Panc1 (cell line): ENCODE data around the gene RAPSN. TPM values are rescaled to one million over a fixed set of nuclear protein-coding genes. Genes with fewer than 3 reads are reported as not detected.
A peak's percentile ranks its signal among the peaks of the same experiment; 100 is the strongest.

Experiments used
- ATAC-seq: fragments of 200-7000 bp; cut with Tn5 transposase; 2 replicates; pipeline ENCODE4 v1.9.1; 2020; ENCODE audit warnings: mild to moderate bottlenecking, moderate library complexity
- BruUV-seq: library from RNA; stranded (reverse); fragments of 400-500 nt; replicated peaks from 2 replicates; lab custom pipeline; 2021; lab: Mats Ljungman, UMichigan
- CTCF ChIA-PET: fragments of 300-600 bp; sonication (Branson Sonifier 250); formaldehyde crosslinking; loops from one replicate; lab custom pipeline; 2022; ENCODE audit warnings: antibody characterized with exemption; lab: Charles Lee
- POLR2A ChIA-PET: fragments of 300-600 bp; sonication (Branson Sonifier 250); formaldehyde crosslinking; loops from one replicate; lab custom pipeline; 2022; ENCODE audit warnings: antibody characterized with exemption; lab: Charles Lee
- DNase-seq: peaks from one replicate; pipeline ENCODE4 v3.0.0-alpha.2; 2010; ENCODE audit warnings: low read depth, low spot score
- H3K27ac ChIP-seq: 2 replicates; pipeline ENCODE4 v1.5.1; 2011; ENCODE audit warnings: mild to moderate bottlenecking, low read length, inconsistent platforms
- H3K27me3 ChIP-seq: fragments of 200-500 bp; sonication (Bioruptor generic); 2 replicates; pipeline ENCODE4 v1.6.0; 2014; ENCODE audit warnings: low read length, inconsistent platforms; ENCODE audit not compliant: control insufficient read depth, insufficient read depth
- H3K36me3 ChIP-seq: fragments of 200-500 bp; sonication (Bioruptor generic); 2 replicates; pipeline ENCODE4 v1.5.1; 2014; ENCODE audit warnings: inconsistent platforms, mild to moderate bottlenecking, low read length, moderate library complexity; ENCODE audit not compliant: control insufficient read depth, insufficient read depth
- H3K4me1 ChIP-seq: 2 replicates; pipeline ENCODE4 v1.5.1; 2011; ENCODE audit warnings: inconsistent platforms, mild to moderate bottlenecking, low read length, moderate library complexity; ENCODE audit not compliant: control insufficient read depth, insufficient read depth
- H3K4me3 ChIP-seq, 2 experiments: 2 replicates each; pipeline ENCODE4 v1.5.1; 2011 to 2012; ENCODE audit warnings: low read depth in 2 of 2, low read length in 2 of 2, mild to moderate bottlenecking in 2 of 2, inconsistent platforms in 1 of 2, moderate library complexity in 1 of 2
- H3K9me3 ChIP-seq: fragments of 200-500 bp; sonication (Bioruptor generic); 2 replicates; pipeline ENCODE4 v1.5.1; 2014; ENCODE audit warnings: low read depth, mild to moderate bottlenecking, inconsistent platforms, low read length, moderate library complexity; ENCODE audit not compliant: control insufficient read depth, insufficient read depth
- CTCF ChIP-seq: fragments of 450-650 bp; IDR thresholded peaks from 2 replicates; pipeline ENCODE4 v1.5.1; 2017; ENCODE audit warnings: mild to moderate bottlenecking
- POLR2AphosphoS5 ChIP-seq: IDR thresholded peaks from 2 replicates; pipeline ENCODE4 v1.6.1; 2012; ENCODE audit warnings: mild to moderate bottlenecking, low read depth, low read length, moderate library complexity
- REST ChIP-seq, 2 experiments: IDR thresholded peaks; 2 replicates each; pipeline ENCODE4 v1.6.1; 2011 to 2012; ENCODE audit warnings: low read depth in 2 of 2, control low read depth in 1 of 2, low read length in 1 of 2, mild to moderate bottlenecking in 1 of 2, moderate library complexity in 1 of 2; ENCODE audit not compliant: insufficient read depth in 1 of 2
- SIN3A ChIP-seq: IDR thresholded peaks from 2 replicates; pipeline ENCODE4 v1.6.1; 2012; ENCODE audit warnings: low read depth, mild to moderate bottlenecking, low read length, moderate library complexity, borderline replicate concordance; ENCODE audit not compliant: insufficient read depth
- TCF7L2 ChIP-seq: IDR thresholded peaks from 2 replicates; pipeline ENCODE4 v1.6.1; 2011; ENCODE audit warnings: mild to moderate bottlenecking, low read depth, low read length, inconsistent platforms
- in situ Hi-C: cut with HindIII; loops from 2 replicates; pipeline ENCODE4 v1.10.0; 2016; ENCODE audit warnings: low sequenced_read_pairs, low pct_unique_long_range_greater_than_20kb
- intact Hi-C: fragments of 100-400 bp; cut with micrococcal nuclease; formaldehyde crosslinking; loops from one replicate; pipeline ENCODE4 v1.10.0; 2022; ENCODE audit not compliant: unreplicated experiment
- total RNA-seq: library from RNA; stranded (reverse); gene quantifications from one replicate; pipeline ENCODE4 v1.2.1, GENCODE V29; 2021; ENCODE audit not compliant: unreplicated experiment

RAPSN gene
- total RNA-seq, 1 experiment from 2014 or later: 1.8 TPM

- DNase-seq: no peak
- ChIA-PET POLR2A (interaction anchor here (0.6 to 0.7 kb wide), 2 partner anchors 14 to 38 kb away, joined by 6 to 8 read pairs; no protein-coding TSS in a partner anchor), CTCF (interaction anchor here (0.6 kb wide), 1 partner anchor 16 kb away, joined by 8 read pairs; no protein-coding TSS in a partner anchor)
- ATAC-seq: peak; percentile 43; the same call in 1 of the 2 replicates
- no TSS peak for BruUV-seq
- Histone ChIP-seq H3K4me1 (peaks cover 5% of the 10 kb centered on the region), H3K27me3 (no peaks in the 10 kb centered on the region), H3K36me3 (no peaks in the 10 kb centered on the region), H3K9me3 (no peaks in the 10 kb centered on the region), H3K4me3 (no peak overlapping the region), H3K27ac (no peak overlapping the region)
- in situ Hi-C loops (no loop called here), intact Hi-C loops (no loop called here)
- no peak for TF ChIP-seq SIN3A
- no peak for TF ChIP-seq CTCF
- no peak for TF ChIP-seq TCF7L2
- no peak for TF ChIP-seq POLR2AphosphoS5
- no peak for TF ChIP-seq REST (IDR thresholded peaks at IDR 0.05; ENCODE audit: insufficient read depth in 1 of 2, low read depth in 2 of 2, low read length in 1 of 2)
These were observed 48.1 kb downstream of the RAPSN start for GRCh38 chr11:47400768-47401279.

DNA sequence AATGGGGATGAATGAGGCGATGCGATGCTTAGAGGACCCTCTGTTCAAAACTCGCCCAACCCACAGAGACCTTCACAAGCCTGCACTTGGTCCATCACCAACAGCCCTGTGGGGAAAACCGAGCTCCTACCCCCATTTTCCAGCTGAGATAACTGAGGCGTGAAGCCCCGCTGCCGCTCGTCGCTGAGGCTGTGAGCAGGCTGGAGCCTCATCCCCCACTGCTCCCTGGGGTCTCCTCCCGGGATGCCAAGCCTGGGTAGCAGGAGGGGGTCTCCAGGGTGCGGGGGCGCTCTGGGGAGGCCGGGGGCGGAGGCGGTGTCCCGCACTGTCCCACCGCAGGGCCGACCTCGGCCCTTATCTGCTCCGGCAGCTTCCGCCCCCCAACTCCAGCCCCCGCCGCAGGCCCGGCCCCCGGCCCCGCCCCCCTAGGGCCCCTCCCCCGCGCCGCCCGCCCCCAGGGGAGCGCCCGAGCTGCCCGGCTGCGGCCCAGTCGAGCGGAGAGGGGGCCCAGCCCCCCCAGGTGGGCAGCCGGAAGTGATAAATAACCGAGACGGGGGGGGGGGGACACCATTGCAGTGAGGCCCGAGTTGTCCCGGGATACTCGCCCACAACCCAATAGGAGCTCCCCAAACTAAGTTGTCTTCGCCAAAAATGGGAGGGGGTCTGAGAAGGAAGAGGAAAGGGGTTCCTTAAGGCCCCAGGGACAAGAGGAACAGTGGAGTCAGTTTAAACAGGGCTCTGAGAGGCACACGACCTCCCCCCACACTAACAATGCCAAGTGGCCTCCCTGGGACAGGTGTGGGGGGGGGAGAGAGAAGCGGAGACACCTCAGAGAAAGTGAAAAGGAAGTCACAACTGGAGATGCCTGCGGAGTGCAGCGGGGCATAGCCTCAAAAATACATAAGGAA is 48.8 kb downstream of the RAPSN start:
- DNase-seq: no peak
- peak; percentile 46; the same call in 1 of the 2 replicates for ATAC-seq
- Histone ChIP-seq H3K4me1 (peaks cover 5% of the 10 kb centered on the region), H3K27ac (no peak overlapping the region), H3K27me3 (no peaks in the 10 kb centered on the region), H3K36me3 (no peaks in the 10 kb centered on the region), H3K9me3 (no peaks in the 10 kb centered on the region), H3K4me3 (peak overlapping the region; percentile 31 to 48)
- BruUV-seq: no TSS peak
- intact Hi-C loops (no loop called here), in situ Hi-C loops (no loop called here)
- POLR2A ChIA-PET: interaction anchor here (0.6 to 0.7 kb wide), 2 partner anchors 15 to 38 kb away, joined by 6 to 8 read pairs; no protein-coding TSS in a partner anchor
- CTCF ChIA-PET: interaction anchor here (0.6 kb wide), 1 partner anchor 17 kb away, joined by 8 read pairs; no protein-coding TSS in a partner anchor
- TF ChIP-seq SIN3A: no peak
- TF ChIP-seq TCF7L2: no peak
- TF ChIP-seq POLR2AphosphoS5: no peak
- no peak for TF ChIP-seq REST (IDR thresholded peaks at IDR 0.05; ENCODE audit: insufficient read depth in 1 of 2, low read depth in 2 of 2, low read length in 1 of 2)
- TF ChIP-seq CTCF: no peak
